ENCODE data around the gene WDR74. TPM values are rescaled to one million over a fixed set of nuclear protein-coding genes. Genes with fewer than 3 reads are reported as not detected.

The WDR74 gene
- total and polyA plus RNA-seq, 2 of the 13 experiments (the other 11 are each of a cell fraction or from before 2014, with no cell fraction given), result 77.0 to 83.3 TPM

DNA sequence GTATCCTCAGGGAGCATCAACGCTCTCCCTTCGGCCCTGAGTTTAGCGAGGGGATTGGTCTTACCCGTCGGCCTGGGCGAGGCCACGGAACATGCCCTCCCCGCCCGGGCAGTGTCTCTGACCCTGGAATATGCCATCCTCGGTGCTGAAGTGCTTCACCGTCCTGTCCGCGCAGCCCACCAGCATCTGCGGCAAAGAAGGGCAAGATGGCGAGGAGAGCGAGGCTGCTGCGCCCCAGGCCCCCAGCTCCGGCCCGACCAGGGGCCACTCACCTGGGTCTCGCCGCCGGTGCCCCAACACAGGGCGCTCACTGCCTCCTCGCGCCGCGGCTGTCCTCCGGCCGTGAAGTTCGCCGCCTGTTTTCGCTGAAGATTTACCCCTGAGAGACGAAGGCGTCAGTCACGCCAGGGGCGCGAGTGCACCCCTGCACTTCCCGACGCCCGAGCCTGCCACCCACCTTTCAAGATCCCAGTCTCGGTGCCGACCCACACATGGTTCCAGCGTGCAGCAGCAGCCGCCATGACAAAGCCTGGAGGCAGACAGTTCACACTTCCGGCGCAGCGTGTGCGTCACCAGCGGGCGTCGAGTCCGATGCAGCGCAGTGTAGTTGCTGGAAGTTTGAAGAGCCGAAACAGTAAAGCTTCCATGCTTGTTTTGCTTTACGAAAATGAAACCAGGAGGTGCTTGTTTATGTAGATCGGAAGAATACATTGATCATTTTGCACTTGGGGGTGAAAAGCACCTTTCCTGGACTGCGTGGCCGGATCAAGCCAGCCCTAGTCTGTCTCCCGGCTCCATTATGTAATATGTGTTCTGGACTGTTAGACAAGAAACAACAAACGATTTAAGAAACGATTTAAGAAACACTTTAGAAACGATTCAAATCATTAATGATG lies at the start of gene WDR74 (continued):
- TF ChIP-seq, protein P1, sequence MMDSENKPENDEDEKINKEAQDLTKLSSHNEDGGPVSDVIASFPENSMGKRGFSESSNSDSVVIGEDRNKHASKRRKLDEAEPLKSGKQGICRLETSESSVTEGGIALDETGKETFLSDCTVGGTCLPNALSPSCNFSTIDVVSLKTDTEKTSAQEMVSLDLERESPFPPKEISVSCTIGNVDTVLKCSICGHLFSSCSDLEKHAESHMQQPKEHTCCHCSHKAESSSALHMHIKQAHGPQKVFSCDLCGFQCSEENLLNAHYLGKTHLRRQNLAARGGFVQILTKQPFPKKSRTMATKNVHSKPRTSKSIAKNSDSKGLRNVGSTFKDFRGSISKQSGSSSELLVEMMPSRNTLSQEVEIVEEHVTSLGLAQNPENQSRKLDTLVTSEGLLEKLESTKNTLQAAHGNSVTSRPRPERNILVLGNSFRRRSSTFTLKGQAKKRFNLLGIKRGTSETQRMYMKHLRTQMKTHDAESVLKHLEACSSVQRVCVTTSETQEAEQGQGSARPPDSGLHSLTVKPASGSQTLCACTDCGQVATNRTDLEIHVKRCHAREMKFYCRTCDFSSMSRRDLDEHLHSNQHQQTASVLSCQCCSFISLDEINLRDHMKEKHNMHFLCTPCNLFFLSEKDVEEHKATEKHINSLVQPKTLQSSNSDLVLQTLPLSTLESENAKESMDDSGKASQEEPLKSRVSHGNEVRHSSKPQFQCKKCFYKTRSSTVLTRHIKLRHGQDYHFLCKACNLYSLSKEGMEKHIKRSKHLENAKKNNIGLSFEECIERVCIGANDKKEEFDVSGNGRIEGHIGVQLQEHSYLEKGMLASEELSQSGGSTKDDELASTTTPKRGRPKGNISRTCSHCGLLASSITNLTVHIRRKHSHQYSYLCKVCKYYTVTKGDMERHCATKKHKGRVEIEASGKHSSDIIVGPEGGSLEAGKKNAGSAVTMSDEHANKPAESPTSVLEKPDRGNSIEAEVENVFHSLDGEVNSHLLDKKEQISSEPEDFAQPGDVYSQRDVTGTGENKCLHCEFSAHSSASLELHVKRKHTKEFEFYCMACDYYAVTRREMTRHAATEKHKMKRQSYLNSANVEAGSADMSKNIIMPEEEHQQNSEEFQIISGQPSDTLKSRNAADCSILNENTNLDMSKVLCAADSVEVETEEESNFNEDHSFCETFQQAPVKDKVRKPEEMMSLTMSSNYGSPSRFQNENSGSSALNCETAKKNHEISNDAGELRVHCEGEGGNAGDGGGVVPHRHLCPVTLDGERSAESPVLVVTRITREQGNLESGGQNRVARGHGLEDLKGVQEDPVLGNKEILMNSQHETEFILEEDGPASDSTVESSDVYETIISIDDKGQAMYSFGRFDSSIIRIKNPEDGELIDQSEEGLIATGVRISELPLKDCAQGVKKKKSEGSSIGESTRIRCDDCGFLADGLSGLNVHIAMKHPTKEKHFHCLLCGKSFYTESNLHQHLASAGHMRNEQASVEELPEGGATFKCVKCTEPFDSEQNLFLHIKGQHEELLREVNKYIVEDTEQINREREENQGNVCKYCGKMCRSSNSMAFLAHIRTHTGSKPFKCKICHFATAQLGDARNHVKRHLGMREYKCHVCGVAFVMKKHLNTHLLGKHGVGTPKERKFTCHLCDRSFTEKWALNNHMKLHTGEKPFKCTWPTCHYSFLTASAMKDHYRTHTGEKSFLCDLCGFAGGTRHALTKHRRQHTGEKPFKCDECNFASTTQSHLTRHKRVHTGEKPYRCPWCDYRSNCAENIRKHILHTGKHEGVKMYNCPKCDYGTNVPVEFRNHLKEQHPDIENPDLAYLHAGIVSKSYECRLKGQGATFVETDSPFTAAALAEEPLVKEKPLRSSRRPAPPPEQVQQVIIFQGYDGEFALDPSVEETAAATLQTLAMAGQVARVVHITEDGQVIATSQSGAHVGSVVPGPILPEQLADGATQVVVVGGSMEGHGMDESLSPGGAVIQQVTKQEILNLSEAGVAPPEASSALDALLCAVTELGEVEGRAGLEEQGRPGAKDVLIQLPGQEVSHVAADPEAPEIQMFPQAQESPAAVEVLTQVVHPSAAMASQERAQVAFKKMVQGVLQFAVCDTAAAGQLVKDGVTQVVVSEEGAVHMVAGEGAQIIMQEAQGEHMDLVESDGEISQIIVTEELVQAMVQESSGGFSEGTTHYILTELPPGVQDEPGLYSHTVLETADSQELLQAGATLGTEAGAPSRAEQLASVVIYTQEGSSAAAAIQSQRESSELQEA (CRISPR knock-in tag; IDR thresholded peaks at IDR 0.05; ENCODE audit: not compliant biosample characterization), result no peak
- TF ChIP-seq ZNF577 (CRISPR knock-in tag; IDR thresholded peaks at IDR 0.05; ENCODE audit: borderline replicate concordance, low read depth) (no peak), KDM1A (CRISPR knock-in tag; IDR thresholded peaks at IDR 0.05) (no peak), ZNF761 (CRISPR knock-in tag; conservative IDR thresholded peaks at IDR 0.05) (peak; percentile 86; the same call in 1 of the 2 replicates), ZNF598 (CRISPR knock-in tag; IDR thresholded peaks at IDR 0.05; ENCODE audit: borderline replicate concordance) (peak; percentile 49; the same call in 1 of the 2 replicates), MATR3 (CRISPR knock-in tag; IDR thresholded peaks at IDR 0.05) (no peak), FOXK1 (CRISPR knock-in tag; IDR thresholded peaks at IDR 0.05; ENCODE audit: borderline replicate concordance, low read depth) (peak; percentile 97), MTA3 (CRISPR knock-in tag; IDR thresholded peaks at IDR 0.05) (no peak), SIN3A (IDR thresholded peaks at IDR 0.05; ENCODE audit: borderline replicate concordance, low read depth, low read length) (peak; percentile 96)
- TF ChIP-seq, protein P2, sequence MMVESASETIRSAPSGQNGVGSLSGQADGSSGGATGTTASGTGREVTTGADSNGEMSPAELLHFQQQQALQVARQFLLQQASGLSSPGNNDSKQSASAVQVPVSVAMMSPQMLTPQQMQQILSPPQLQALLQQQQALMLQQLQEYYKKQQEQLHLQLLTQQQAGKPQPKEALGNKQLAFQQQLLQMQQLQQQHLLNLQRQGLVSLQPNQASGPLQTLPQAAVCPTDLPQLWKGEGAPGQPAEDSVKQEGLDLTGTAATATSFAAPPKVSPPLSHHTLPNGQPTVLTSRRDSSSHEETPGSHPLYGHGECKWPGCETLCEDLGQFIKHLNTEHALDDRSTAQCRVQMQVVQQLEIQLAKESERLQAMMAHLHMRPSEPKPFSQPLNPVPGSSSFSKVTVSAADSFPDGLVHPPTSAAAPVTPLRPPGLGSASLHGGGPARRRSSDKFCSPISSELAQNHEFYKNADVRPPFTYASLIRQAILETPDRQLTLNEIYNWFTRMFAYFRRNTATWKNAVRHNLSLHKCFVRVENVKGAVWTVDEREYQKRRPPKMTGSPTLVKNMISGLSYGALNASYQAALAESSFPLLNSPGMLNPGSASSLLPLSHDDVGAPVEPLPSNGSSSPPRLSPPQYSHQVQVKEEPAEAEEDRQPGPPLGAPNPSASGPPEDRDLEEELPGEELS (CRISPR knock-in tag; IDR thresholded peaks at IDR 0.05), result peak; percentile 46; the same call in 1 of the 2 replicates
- TF ChIP-seq, protein P3, sequence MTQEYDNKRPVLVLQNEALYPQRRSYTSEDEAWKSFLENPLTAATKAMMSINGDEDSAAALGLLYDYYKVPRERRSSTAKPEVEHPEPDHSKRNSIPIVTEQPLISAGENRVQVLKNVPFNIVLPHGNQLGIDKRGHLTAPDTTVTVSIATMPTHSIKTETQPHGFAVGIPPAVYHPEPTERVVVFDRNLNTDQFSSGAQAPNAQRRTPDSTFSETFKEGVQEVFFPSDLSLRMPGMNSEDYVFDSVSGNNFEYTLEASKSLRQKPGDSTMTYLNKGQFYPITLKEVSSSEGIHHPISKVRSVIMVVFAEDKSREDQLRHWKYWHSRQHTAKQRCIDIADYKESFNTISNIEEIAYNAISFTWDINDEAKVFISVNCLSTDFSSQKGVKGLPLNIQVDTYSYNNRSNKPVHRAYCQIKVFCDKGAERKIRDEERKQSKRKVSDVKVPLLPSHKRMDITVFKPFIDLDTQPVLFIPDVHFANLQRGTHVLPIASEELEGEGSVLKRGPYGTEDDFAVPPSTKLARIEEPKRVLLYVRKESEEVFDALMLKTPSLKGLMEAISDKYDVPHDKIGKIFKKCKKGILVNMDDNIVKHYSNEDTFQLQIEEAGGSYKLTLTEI (CRISPR knock-in tag; conservative IDR thresholded peaks at IDR 0.05), result no peak
- TF ChIP-seq, protein P4, sequence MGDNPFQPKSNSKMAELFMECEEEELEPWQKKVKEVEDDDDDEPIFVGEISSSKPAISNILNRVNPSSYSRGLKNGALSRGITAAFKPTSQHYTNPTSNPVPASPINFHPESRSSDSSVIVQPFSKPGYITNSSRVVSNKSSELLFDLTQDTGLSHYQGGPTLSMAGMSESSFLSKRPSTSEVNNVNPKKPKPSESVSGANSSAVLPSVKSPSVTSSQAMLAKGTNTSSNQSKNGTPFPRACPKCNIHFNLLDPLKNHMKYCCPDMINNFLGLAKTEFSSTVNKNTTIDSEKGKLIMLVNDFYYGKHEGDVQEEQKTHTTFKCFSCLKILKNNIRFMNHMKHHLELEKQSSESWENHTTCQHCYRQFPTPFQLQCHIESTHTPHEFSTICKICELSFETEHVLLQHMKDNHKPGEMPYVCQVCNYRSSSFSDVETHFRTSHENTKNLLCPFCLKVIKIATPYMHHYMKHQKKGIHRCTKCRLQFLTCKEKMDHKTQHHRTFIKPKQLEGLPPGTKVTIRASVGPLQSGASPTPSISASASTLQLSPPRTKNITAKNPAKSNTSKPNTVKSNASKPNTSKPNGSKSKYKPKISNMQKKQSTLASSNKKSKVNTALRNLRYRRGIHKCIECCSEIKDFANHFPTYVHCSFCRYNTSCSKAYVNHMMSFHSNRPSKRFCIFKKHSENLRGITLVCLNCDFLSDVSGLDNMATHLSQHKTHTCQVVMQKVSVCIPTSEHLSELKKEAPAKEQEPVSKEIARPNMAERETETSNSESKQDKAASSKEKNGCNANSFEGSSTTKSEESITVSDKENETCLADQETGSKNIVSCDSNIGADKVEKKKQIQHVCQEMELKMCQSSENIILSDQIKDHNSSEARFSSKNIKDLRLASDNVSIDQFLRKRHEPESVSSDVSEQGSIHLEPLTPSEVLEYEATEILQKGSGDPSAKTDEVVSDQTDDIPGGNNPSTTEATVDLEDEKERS (CRISPR knock-in tag; IDR thresholded peaks at IDR 0.05), result no peak

Data from HepG2 (cell line).